SK-N-MC (cell line): ENCODE results near the gene IQGAP1.

ENCODE experiments used
- EZH2 ChIP-seq: fragments of 200-600 bp; sonication (generic); IDR thresholded peaks from one replicate; pipeline ENCODE4 v1.6.1; 2017; ENCODE audit warnings: antibody characterized with exemption
- POLR2AphosphoS5 ChIP-seq: IDR thresholded peaks from 2 replicates; pipeline ENCODE4 v1.6.1; 2012; ENCODE audit warnings: mild to moderate bottlenecking, low read depth, low read length, borderline replicate concordance

- TF ChIP-seq EZH2 (no peak), POLR2AphosphoS5 (no peak)
Observed at GRCh38 chr15:90344662-90345061, 43.4 kb upstream of the IQGAP1 start.
